ENCODE results near the gene NFKBIB. TPM values are rescaled to one million over a fixed set of nuclear protein-coding genes. Genes with fewer than 3 reads are reported as not detected.

Gene NFKBIB
- total RNA-seq, 1 experiment from 2014 or later = 43.7 TPM

DNA sequence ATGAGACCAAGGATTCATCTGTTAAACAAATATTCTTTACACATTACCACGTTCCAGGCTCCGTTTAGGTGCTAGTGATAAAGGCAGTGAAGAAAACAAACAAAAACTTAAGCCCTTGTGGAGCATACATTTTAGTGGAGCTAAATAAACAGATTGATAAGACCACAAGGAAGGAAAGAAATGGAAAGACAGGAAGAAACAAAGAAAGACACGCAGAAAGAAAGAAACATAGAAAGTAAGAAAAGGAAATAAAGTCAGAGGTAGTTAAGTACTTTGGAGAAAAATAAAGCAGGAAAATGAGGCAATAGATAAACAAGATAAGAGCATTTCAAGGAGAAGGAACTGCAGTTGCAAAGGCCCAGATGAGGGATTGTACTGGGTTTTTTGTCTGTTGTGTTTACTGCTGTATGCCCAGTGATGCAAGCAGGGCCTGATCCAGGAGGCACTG, 998 bp downstream of the NFKBIB start:
- H3K4me2 ChIP-seq (ENCODE audit: low read length) = peak overlapping the region; percentile 98
- BruUV-seq (replicated peaks) = no TSS peak
- H3K36me3 ChIP-seq (ENCODE audit: low read depth, low read length) = no peaks in the 10 kb centered on the region
- H3K4me3 ChIP-seq (ENCODE audit: low read length) = peak overlapping the region; percentile 78
- H3F3A ChIP-seq (ENCODE audit: low read length, unreplicated experiment) = no peaks in the 10 kb centered on the region
- ATAC-seq (no peak), DNase-seq (no peak)
- intact Hi-C loops (cut with micrococcal nuclease) = no loop called here
- H3K9ac ChIP-seq (ENCODE audit: low read length) = peak overlapping the region; percentile 77
- CTCF ChIA-PET = interaction anchor here (1.9 kb wide), 1 partner anchor 30 kb away, joined by 7 read pairs; the partner anchor contains the start of genes MRPS12 and SARS2
- 0 out of 2 replicates have a peak overlapping the region, but pooled peaks have one; percentile 12 for H3K27ac ChIP-seq (ENCODE audit: low read length)
- no peaks in the 10 kb centered on the region for H3K27me3 ChIP-seq (ENCODE audit: low read length)
- 0 out of 2 replicates have a peak, but pooled peaks cover 3% of the 10 kb centered on the region for H3K4me1 ChIP-seq (ENCODE audit: insufficient read depth, low read length)
- H2AFZ ChIP-seq (ENCODE audit: low read length) = peak overlapping the region; percentile 73; the same call in 1 of the 2 replicates
- H3K9me2 ChIP-seq (replicated peaks; ENCODE audit: low read length) = no peaks in the 10 kb centered on the region
- H3K79me2 ChIP-seq (ENCODE audit: low read length) = peaks cover 29% of the 10 kb centered on the region
- no peaks in the 10 kb centered on the region for H4K20me1 ChIP-seq (ENCODE audit: low read length)
- POLR2A ChIA-PET (ENCODE audit: unreplicated experiment) = interaction anchor here (0.6 to 0.8 kb wide), 2 partner anchors 30 to 178 kb away, joined by 3 to 5 read pairs; partner anchors contain the start of gene MRPS12
- H3K9me3 ChIP-seq (ENCODE audit: low read length) = no peaks in the 10 kb centered on the region
- TF ChIP-seq EZH2phosphoT487 (IDR thresholded peaks at IDR 0.05; ENCODE audit: borderline replicate concordance, low read length) (no peak), EZH2 (IDR thresholded peaks at IDR 0.05; ENCODE audit: low read length, unreplicated experiment) (no peak)
- TF ChIP-seq, protein P1, sequence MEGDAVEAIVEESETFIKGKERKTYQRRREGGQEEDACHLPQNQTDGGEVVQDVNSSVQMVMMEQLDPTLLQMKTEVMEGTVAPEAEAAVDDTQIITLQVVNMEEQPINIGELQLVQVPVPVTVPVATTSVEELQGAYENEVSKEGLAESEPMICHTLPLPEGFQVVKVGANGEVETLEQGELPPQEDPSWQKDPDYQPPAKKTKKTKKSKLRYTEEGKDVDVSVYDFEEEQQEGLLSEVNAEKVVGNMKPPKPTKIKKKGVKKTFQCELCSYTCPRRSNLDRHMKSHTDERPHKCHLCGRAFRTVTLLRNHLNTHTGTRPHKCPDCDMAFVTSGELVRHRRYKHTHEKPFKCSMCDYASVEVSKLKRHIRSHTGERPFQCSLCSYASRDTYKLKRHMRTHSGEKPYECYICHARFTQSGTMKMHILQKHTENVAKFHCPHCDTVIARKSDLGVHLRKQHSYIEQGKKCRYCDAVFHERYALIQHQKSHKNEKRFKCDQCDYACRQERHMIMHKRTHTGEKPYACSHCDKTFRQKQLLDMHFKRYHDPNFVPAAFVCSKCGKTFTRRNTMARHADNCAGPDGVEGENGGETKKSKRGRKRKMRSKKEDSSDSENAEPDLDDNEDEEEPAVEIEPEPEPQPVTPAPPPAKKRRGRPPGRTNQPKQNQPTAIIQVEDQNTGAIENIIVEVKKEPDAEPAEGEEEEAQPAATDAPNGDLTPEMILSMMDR (conservative IDR thresholded peaks at IDR 0.05; ENCODE audit: low read depth, low read length) = no peak

GRCh38 chr19:38901683-38902082, 1.9 kb downstream of the NFKBIB start:
- Histone ChIP-seq H3K4me2 (ENCODE audit: low read length) (no peak overlapping the region), H3K9ac (ENCODE audit: low read length) (no peak overlapping the region), H3K9me2 (replicated peaks; ENCODE audit: low read length) (no peaks in the 10 kb centered on the region), H3F3A (ENCODE audit: low read length, unreplicated experiment) (no peaks in the 10 kb centered on the region), H3K27me3 (ENCODE audit: low read length) (no peaks in the 10 kb centered on the region), H2AFZ (ENCODE audit: low read length) (no peak overlapping the region), H3K4me1 (ENCODE audit: insufficient read depth, low read length) (0 out of 2 replicates have a peak, but pooled peaks cover 3% of the 10 kb centered on the region), H3K27ac (ENCODE audit: low read length) (no peak overlapping the region), H4K20me1 (ENCODE audit: low read length) (no peaks in the 10 kb centered on the region), H3K36me3 (ENCODE audit: low read depth, low read length) (no peaks in the 10 kb centered on the region), H3K9me3 (ENCODE audit: low read length) (no peaks in the 10 kb centered on the region), H3K4me3 (ENCODE audit: low read length) (no peak overlapping the region), H3K79me2 (ENCODE audit: low read length) (peaks cover 29% of the 10 kb centered on the region)
- DNase-seq (no peak), ATAC-seq (no peak)
- ChIA-PET POLR2A (ENCODE audit: unreplicated experiment) (no interaction called here), CTCF (no interaction called here)
- BruUV-seq (replicated peaks) = no TSS peak
- TF ChIP-seq EZH2 (IDR thresholded peaks at IDR 0.05; ENCODE audit: low read length, unreplicated experiment) (no peak), EZH2phosphoT487 (IDR thresholded peaks at IDR 0.05; ENCODE audit: borderline replicate concordance, low read length) (no peak)
- TF ChIP-seq, protein P1 (conservative IDR thresholded peaks at IDR 0.05; ENCODE audit: low read depth, low read length) = no peak
- intact Hi-C loops (cut with micrococcal nuclease) = no loop called here

Measured in PC-3 (cell line).